ENCODE data around the gene CGB2.

The CGB2 gene

DNA sequence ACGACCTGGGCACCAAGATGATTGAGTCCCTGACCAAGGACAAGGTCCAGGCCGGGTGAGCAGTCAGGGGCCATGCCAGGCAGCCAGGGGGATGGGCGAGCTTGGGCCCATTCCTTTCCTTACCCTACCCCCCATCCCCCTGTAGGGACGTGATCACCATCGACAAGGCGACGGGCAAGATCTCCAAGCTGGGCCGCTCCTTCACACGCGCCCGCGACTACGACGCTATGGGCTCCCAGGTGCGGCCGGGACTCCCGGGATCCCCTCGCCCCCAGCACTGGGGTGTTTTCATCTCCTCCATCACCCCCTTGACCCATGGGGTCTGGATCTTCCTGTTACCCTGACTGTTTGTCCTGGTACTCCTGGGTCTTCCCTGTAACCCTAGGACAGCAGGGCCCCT, 21.9 kb upstream of the CGB2 start:
- H3K14ac ChIP-seq (ENCODE audit: low read length in 2 of 2), result no peak overlapping the region
- H3K27ac ChIP-seq (ENCODE audit: low read length, poor library complexity, severe bottlenecking), result no peak overlapping the region
- H3K79me1 ChIP-seq (replicated peaks; ENCODE audit: low read length, poor library complexity, severe bottlenecking), result peaks cover 6% of the 10 kb centered on the region
- no peak overlapping the region for H3K9ac ChIP-seq (ENCODE audit: low read length)
- H3K9me3 ChIP-seq (ENCODE audit: control insufficient read depth, low read length), result no peaks in the 10 kb centered on the region
- no peak overlapping the region for H2AFZ ChIP-seq (ENCODE audit: low read depth, low read length)
- 96% methylated on average over 18 of the region's 18 CpGs for WGBS
- no peak overlapping the region for H2BK5ac ChIP-seq (ENCODE audit: low read depth, low read length, poor library complexity, severe bottlenecking)
- no peak overlapping the region for H2BK12ac ChIP-seq (ENCODE audit: low read length in 2 of 2)
- H2BK120ac ChIP-seq (ENCODE audit: low read depth, low read length), result no peak overlapping the region
- H4K91ac ChIP-seq (ENCODE audit: low read length), result no peak overlapping the region
- no peak for DNase-seq
- H3K18ac ChIP-seq (ENCODE audit: low read depth in 1 of 2, low read length in 2 of 2), result no peak overlapping the region
- no peak overlapping the region for H3K4me2 ChIP-seq (ENCODE audit: low read length, poor library complexity, severe bottlenecking)
- H3K36me3 ChIP-seq (ENCODE audit: control insufficient read depth in 1 of 2, insufficient read depth in 2 of 2, low read depth in 1 of 2, low read length in 2 of 2), result peaks cover 69 to 73% of the 10 kb centered on the region in 2 experiments
- no peak overlapping the region for H4K8ac ChIP-seq (ENCODE audit: low read length)
- no peak overlapping the region for H3K4ac ChIP-seq (ENCODE audit: low read depth in 1 of 2, low read length in 2 of 2)
- no peaks in the 10 kb centered on the region for H3K27me3 ChIP-seq (ENCODE audit: control insufficient read depth in 1 of 2, insufficient read depth in 1 of 2, low read length in 2 of 2)
- H3K4me1 ChIP-seq (ENCODE audit: control insufficient read depth, insufficient read depth, low read depth, low read length), result no peaks in the 10 kb centered on the region
- H2AK5ac ChIP-seq (ENCODE audit: low read length, severe bottlenecking), result no peak overlapping the region
- no peak overlapping the region for H3K4me3 ChIP-seq (ENCODE audit: insufficient read depth in 1 of 2, low read depth in 1 of 2, low read length in 2 of 2)
- H2BK15ac ChIP-seq (ENCODE audit: low read depth, poor library complexity, severe bottlenecking), result no peak overlapping the region
- H3K23ac ChIP-seq (ENCODE audit: low read length in 2 of 2), result no peak overlapping the region

DNA sequence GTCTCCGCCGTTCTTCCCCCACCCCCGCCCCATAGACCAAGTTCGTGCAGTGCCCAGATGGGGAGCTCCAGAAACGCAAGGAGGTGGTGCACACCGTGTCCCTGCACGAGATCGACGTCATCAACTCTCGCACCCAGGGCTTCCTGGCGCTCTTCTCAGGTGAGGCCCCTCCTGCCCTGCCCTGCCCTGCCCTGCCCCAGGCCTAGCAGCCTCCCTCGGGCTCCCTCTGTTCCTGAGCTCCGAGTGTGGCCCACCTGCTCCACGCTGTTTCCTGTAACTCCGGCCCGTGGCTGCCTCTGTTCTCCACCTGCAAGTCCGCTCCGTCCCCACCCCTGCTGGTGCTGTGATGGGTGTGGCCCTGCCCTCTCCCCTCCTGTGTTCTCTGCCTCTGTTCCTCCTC, 21.2 kb upstream of the CGB2 start:
- DNase-seq, result no peak
- Histone ChIP-seq H3K9me3 (ENCODE audit: control insufficient read depth, low read length) (no peaks in the 10 kb centered on the region), H3K9ac (ENCODE audit: low read length) (no peak overlapping the region), H3K79me1 (replicated peaks; ENCODE audit: low read length, poor library complexity, severe bottlenecking) (peaks cover 6% of the 10 kb centered on the region), H3K4ac (ENCODE audit: low read depth in 1 of 2, low read length in 2 of 2) (no peak overlapping the region), H2AFZ (ENCODE audit: low read depth, low read length) (no peak overlapping the region), H3K4me2 (ENCODE audit: low read length, poor library complexity, severe bottlenecking) (no peak overlapping the region), H3K27me3 (ENCODE audit: control insufficient read depth in 1 of 2, insufficient read depth in 1 of 2, low read length in 2 of 2) (no peaks in the 10 kb centered on the region), H3K18ac (ENCODE audit: low read depth in 1 of 2, low read length in 2 of 2) (no peak overlapping the region), H2BK12ac (ENCODE audit: low read length in 2 of 2) (no peak overlapping the region), H3K4me1 (ENCODE audit: control insufficient read depth, insufficient read depth, low read depth, low read length) (no peaks in the 10 kb centered on the region), H3K23ac (ENCODE audit: low read length in 2 of 2) (no peak overlapping the region), H3K4me3 (ENCODE audit: insufficient read depth in 1 of 2, low read depth in 1 of 2, low read length in 2 of 2) (no peak overlapping the region), H4K8ac (ENCODE audit: low read length) (no peak overlapping the region), H4K91ac (ENCODE audit: low read length) (no peak overlapping the region), H2BK120ac (ENCODE audit: low read depth, low read length) (no peak overlapping the region), H3K14ac (ENCODE audit: low read length in 2 of 2) (no peak overlapping the region), H2BK5ac (ENCODE audit: low read depth, low read length, poor library complexity, severe bottlenecking) (no peak overlapping the region), H3K27ac (ENCODE audit: low read length, poor library complexity, severe bottlenecking) (no peak overlapping the region), H2BK15ac (ENCODE audit: low read depth, poor library complexity, severe bottlenecking) (no peak overlapping the region), H3K36me3 (ENCODE audit: control insufficient read depth in 1 of 2, insufficient read depth in 2 of 2, low read depth in 1 of 2, low read length in 2 of 2) (peaks cover 69 to 73% of the 10 kb centered on the region in 2 experiments), H2AK5ac (ENCODE audit: low read length, severe bottlenecking) (no peak overlapping the region)
- 92% methylated on average over 18 of the region's 18 CpGs for WGBS

- no peak overlapping the region for H2BK15ac ChIP-seq (ENCODE audit: low read depth, poor library complexity, severe bottlenecking)
- H3K4ac ChIP-seq (ENCODE audit: low read depth in 1 of 2, low read length in 2 of 2), result no peak overlapping the region
These were observed 20.5 kb upstream of the CGB2 start for GRCh38 chr19:49011194-49011593.

GRCh38 chr19:49014123-49014869, 17.4 kb upstream of the CGB2 start:
- H3K18ac ChIP-seq (ENCODE audit: low read depth in 1 of 2, low read length in 2 of 2), result no peak overlapping the region
- WGBS, result 89% methylated on average over 31 of the region's 32 CpGs
- DNase-seq, result peak; percentile 44

More at GRCh38 chr19:49011194-49011593, 20.5 kb upstream of the CGB2 start:
- H3K23ac ChIP-seq (ENCODE audit: low read length in 2 of 2), result no peak overlapping the region
- 87% methylated on average over 17 of the region's 17 CpGs for WGBS
- no peak overlapping the region for H3K4me2 ChIP-seq (ENCODE audit: low read length, poor library complexity, severe bottlenecking)
- H3K27ac ChIP-seq (ENCODE audit: low read length, poor library complexity, severe bottlenecking), result no peak overlapping the region
- H3K9ac ChIP-seq (ENCODE audit: low read length), result no peak overlapping the region
- no peak overlapping the region for H3K4me3 ChIP-seq (ENCODE audit: insufficient read depth in 1 of 2, low read depth in 1 of 2, low read length in 2 of 2)
- H2AK5ac ChIP-seq (ENCODE audit: low read length, severe bottlenecking), result no peak overlapping the region
- H2BK120ac ChIP-seq (ENCODE audit: low read depth, low read length), result no peak overlapping the region
- H3K36me3 ChIP-seq (ENCODE audit: control insufficient read depth in 1 of 2, insufficient read depth in 2 of 2, low read depth in 1 of 2, low read length in 2 of 2), result peaks cover 70 to 74% of the 10 kb centered on the region in 2 experiments
- H3K79me1 ChIP-seq (replicated peaks; ENCODE audit: low read length, poor library complexity, severe bottlenecking), result peaks cover 1% of the 10 kb centered on the region
- H3K27me3 ChIP-seq (ENCODE audit: control insufficient read depth in 1 of 2, insufficient read depth in 1 of 2, low read length in 2 of 2), result no peaks in the 10 kb centered on the region
- H3K9me3 ChIP-seq (ENCODE audit: control insufficient read depth, low read length), result no peaks in the 10 kb centered on the region
- H3K14ac ChIP-seq (ENCODE audit: low read length in 2 of 2), result no peak overlapping the region
- H2AFZ ChIP-seq (ENCODE audit: low read depth, low read length), result no peak overlapping the region
- no peaks in the 10 kb centered on the region for H3K4me1 ChIP-seq (ENCODE audit: control insufficient read depth, insufficient read depth, low read depth, low read length)
- H4K8ac ChIP-seq (ENCODE audit: low read length), result no peak overlapping the region
- no peak for DNase-seq
- H3K18ac ChIP-seq (ENCODE audit: low read depth in 1 of 2, low read length in 2 of 2), result no peak overlapping the region
- no peak overlapping the region for H4K91ac ChIP-seq (ENCODE audit: low read length)
- no peak overlapping the region for H2BK12ac ChIP-seq (ENCODE audit: low read length in 2 of 2)
- no peak overlapping the region for H2BK5ac ChIP-seq (ENCODE audit: low read depth, low read length, poor library complexity, severe bottlenecking)

More at GRCh38 chr19:49014123-49014869, 17.4 kb upstream of the CGB2 start:
- no peak overlapping the region for H4K91ac ChIP-seq (ENCODE audit: low read length)
- no peak overlapping the region for H3K9ac ChIP-seq (ENCODE audit: low read length)
- H3K36me3 ChIP-seq (ENCODE audit: control insufficient read depth in 1 of 2, insufficient read depth in 2 of 2, low read depth in 1 of 2, low read length in 2 of 2), result peaks cover 60 to 67% of the 10 kb centered on the region in 2 experiments
- no peak overlapping the region for H3K27ac ChIP-seq (ENCODE audit: low read length, poor library complexity, severe bottlenecking)
- H3K9me3 ChIP-seq (ENCODE audit: control insufficient read depth, low read length), result no peaks in the 10 kb centered on the region
- no peak overlapping the region for H2BK15ac ChIP-seq (ENCODE audit: low read depth, poor library complexity, severe bottlenecking)
- no peak overlapping the region for H3K4me2 ChIP-seq (ENCODE audit: low read length, poor library complexity, severe bottlenecking)
- H2BK5ac ChIP-seq (ENCODE audit: low read depth, low read length, poor library complexity, severe bottlenecking), result no peak overlapping the region
- H3K79me1 ChIP-seq (replicated peaks; ENCODE audit: low read length, poor library complexity, severe bottlenecking), result no peaks in the 10 kb centered on the region
- H2BK12ac ChIP-seq (ENCODE audit: low read length in 2 of 2), result no peak overlapping the region
- no peak overlapping the region for H3K14ac ChIP-seq (ENCODE audit: low read length in 2 of 2)
- H2AK5ac ChIP-seq (ENCODE audit: low read length, severe bottlenecking), result no peak overlapping the region
- H2BK120ac ChIP-seq (ENCODE audit: low read depth, low read length), result no peak overlapping the region
- H3K4me3 ChIP-seq (ENCODE audit: insufficient read depth in 1 of 2, low read depth in 1 of 2, low read length in 2 of 2), result no peak overlapping the region
- no peak overlapping the region for H2AFZ ChIP-seq (ENCODE audit: low read depth, low read length)
- H3K4ac ChIP-seq (ENCODE audit: low read depth in 1 of 2, low read length in 2 of 2), result no peak overlapping the region
- H3K4me1 ChIP-seq (ENCODE audit: control insufficient read depth, insufficient read depth, low read depth, low read length), result peaks cover 10% of the 10 kb centered on the region
- H3K23ac ChIP-seq (ENCODE audit: low read length in 2 of 2), result no peak overlapping the region
- H3K27me3 ChIP-seq (ENCODE audit: control insufficient read depth in 1 of 2, insufficient read depth in 1 of 2, low read length in 2 of 2), result peaks cover 5 to 8% of the 10 kb centered on the region in 2 experiments
- no peak overlapping the region for H4K8ac ChIP-seq (ENCODE audit: low read length)

Measured in mesenchymal stem cell (in vitro differentiated cells and primary cell).